GM12873 (cell line): ENCODE results near the gene RTN4R.
A peak's percentile ranks its signal among the peaks of the same experiment; 100 is the strongest.

Experiments
- TF ChIP-seq, protein P1 (sequence below): IDR thresholded peaks from 2 replicates; pipeline ENCODE4 v1.5.1; 2012; ENCODE audit warnings: low read depth, mild to moderate bottlenecking, moderate library complexity, low read length, control low read depth; ENCODE audit not compliant: insufficient read depth; ENCODE audit errors: missing control alignments

Gene RTN4R

DNA sequence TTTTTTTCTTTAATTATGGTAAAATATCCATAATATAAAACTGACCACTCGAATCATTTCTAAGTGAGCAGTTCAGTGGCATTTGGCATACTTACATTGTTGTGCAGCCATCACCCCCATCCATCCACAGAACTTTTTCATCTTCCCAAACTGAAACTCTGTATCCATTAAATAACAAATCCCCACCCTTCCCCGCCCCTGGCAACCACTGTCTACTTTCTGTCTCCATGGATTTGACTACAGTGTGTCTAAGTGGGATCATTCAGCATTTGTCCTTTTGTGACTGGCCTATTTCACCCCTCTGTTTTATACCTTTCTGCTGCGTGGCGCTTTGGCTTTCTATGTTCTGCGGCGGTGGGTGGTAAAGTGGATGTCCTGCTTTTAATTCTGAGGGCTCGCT is 49.1 kb downstream of the RTN4R start:
- TF ChIP-seq, protein P1, sequence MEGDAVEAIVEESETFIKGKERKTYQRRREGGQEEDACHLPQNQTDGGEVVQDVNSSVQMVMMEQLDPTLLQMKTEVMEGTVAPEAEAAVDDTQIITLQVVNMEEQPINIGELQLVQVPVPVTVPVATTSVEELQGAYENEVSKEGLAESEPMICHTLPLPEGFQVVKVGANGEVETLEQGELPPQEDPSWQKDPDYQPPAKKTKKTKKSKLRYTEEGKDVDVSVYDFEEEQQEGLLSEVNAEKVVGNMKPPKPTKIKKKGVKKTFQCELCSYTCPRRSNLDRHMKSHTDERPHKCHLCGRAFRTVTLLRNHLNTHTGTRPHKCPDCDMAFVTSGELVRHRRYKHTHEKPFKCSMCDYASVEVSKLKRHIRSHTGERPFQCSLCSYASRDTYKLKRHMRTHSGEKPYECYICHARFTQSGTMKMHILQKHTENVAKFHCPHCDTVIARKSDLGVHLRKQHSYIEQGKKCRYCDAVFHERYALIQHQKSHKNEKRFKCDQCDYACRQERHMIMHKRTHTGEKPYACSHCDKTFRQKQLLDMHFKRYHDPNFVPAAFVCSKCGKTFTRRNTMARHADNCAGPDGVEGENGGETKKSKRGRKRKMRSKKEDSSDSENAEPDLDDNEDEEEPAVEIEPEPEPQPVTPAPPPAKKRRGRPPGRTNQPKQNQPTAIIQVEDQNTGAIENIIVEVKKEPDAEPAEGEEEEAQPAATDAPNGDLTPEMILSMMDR, result no peak

DNA sequence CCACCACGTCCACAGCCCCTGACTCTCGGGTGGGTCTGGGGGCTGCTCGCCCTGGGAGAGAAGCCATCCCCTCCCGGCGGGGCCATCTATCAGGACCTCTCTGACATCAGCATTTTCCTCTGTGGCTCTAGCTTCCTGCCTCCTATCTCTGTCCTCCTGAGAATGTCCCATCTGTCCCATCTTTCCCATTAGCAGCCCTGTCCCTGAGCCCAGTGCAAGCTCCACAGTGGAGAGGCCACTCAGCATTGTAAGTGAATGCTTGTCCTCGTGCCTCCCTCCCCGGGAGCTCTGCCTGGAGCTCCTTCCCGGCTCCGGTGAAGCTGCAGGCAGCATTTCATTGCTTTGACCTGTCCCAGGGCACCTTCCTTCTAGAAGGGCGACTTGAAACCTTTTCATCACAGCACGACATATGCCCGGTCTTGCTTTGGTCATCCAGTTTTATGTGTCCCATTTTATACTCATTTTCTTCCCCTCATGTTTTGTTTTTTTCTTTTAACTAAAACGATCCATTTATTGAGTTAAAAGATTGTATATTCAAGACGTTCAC is 49.7 kb downstream of the RTN4R start:
- TF ChIP-seq, protein P1, result no peak

DNA sequence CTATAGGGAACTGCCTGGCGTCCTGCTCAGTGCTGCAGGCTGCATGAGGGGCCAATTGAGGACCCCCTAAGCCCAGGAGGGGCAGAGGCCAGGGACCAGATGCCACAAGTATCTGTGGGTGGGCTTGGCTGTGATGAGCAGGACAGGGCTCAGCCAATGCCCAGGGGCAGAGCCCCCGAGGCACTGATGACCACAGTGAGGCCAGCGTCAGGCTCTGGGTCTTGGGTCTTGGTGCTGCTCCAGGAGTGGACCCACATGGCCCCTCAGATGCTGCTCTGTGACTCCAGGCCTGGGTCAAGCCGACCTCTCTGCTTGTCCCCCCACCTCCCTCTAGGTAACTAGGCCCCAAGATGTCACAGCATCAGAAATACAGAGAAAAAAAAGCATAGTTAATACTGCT is 50.6 kb downstream of the RTN4R start:
- TF ChIP-seq, protein P1, result no peak

DNA sequence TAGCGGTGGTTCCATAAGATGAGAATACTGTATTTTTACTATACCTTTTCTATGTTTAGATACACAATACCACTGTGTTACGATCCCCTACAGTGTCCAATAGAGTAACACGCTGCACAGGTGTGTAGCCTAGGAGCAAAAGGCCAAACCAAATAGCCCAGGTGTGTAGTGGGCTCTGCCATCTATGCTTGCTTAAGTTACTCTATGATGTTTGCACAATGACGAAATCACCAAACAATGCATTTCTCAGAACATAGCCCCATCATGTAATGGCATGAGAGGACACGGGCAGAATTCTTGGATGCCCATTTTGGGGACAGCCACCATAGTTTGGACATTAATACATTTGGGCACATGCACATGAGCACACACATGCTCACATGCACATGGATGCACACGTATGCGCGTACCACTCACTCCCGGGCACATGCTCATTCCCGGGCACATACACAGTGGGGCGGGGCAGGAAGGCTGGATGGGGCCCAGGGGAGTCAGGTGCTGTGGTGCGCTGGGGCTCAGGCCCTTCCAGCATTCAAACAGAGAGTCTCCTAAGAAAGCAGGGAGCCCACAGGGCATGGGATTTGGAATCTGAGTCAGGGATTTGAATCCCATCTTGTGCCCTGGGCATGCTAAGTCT is 51.1 kb downstream of the RTN4R start:
- TF ChIP-seq, protein P1, result no peak

DNA sequence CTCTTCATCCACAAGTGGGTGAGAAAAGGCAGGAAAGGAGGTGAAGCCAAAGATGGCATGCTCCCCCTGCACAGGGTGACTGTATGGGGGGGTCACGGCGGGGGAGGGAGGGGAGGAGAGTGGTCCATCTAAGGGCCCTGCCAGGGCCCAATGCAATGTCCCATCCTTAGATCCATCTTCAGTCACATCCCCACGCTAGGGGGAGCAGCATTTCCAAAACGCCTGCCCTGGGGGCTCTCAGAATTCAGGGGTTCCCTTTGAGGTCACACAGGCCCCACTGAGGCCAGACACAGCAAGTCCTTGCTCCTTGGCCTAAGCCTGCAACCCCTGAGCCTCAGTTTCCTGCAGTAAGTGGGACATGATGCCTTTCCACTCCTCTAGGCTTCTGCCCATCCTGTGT is 52.4 kb downstream of the RTN4R start:
- TF ChIP-seq, protein P1, result peak; percentile 25

DNA sequence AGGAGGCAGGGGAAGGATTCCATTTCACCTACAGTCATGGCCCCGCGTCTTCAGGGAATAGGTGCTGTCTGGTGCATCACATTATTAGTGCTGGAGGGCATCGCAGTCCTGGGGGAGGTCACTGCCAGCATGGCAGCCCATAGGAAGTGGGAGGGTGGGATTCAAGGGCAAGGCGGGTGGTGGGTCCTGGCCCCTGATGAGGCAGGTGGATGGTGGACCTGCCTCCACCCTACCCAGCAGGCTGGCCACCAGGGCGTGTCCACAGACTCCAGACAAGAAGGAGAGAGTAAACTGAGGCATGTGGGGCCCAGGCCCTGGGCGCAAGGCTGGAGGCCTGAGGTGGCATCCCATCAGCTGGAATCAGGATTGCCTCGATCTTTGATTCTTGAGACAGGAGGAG is 53.3 kb downstream of the RTN4R start:
- TF ChIP-seq, protein P1, result no peak

DNA sequence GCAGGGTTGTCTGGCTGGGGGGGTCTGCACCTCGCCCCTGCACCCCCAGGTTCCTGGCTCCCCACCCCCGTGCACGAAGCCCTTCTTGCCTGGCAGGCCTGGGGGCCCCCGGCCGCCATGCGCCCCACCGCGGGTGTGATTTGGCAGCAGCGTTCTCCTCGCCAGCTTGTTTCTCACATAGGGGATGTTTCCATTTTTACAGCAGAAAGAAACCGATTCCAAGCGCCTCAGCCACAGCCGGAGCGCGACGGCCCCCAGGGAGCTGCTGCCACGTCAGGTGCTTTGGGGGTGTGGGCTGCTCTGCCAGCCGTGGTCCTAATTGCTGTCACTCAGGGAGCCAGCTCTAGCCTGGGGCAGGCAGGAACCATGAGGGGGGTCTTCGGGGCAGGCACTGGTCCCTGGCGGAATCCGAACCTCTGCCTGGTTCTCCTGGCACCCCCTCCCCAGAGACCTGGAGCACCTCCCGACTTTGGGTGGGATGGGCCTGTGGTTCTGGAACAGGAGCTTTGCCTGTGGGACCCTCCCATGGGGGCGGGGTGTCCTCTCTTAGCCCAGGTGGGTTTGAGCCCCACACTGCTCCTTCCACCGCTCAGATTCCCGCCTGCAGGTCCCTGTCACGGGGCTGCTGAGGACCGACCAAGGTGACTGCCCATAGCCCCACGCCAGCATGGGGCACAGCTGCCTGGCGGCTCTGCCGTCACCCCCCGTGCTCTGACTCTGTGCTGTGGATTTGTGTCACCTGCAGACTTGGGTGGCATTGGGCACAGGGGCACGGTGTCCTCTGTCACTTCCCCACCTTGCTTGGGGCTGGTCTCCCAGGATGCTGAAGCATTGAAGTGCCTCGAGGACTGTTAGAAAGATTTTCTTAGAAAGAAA is 54.0 kb downstream of the RTN4R start:
- TF ChIP-seq, protein P1, result no peak
